Neuronal stem cell (in vitro differentiated cells): ENCODE data around the gene SYDE2.
"Not testable (repeated sequence)": the region's sequence is repeated elsewhere in the genome, so short reads cannot be mapped to it uniquely, and the experiment has no call there.

Experiments
- DNase-seq: peaks from one replicate; pipeline ENCODE4 v3.0.0-alpha.2; 2013; ENCODE audit warnings: low spot score
- H2AFZ ChIP-seq: one replicate; pipeline ENCODE4 v1.6.1; 2013; ENCODE audit warnings: mild to moderate bottlenecking, low read length, inconsistent platforms
- H2AK5ac ChIP-seq: 2 replicates; pipeline ENCODE4 v1.6.1; 2013; ENCODE audit warnings: low read depth, mild to moderate bottlenecking, inconsistent platforms, low read length, moderate library complexity, mixed read lengths
- H2BK120ac ChIP-seq: 2 replicates; pipeline ENCODE4 v1.6.1; 2013; ENCODE audit warnings: low read depth, mild to moderate bottlenecking, inconsistent platforms, low read length, moderate library complexity, mixed read lengths
- H2BK12ac ChIP-seq: one replicate; pipeline ENCODE4 v1.6.1; 2013; ENCODE audit warnings: low read length, inconsistent platforms
- H2BK15ac ChIP-seq: 2 replicates; pipeline ENCODE4 v1.6.1; 2013; ENCODE audit warnings: mild to moderate bottlenecking, low read length, inconsistent platforms, mixed read lengths
- H2BK5ac ChIP-seq: one replicate; pipeline ENCODE4 v1.6.1; 2013; ENCODE audit warnings: inconsistent platforms, mild to moderate bottlenecking, low read length, moderate library complexity
- H3K14ac ChIP-seq: one replicate; pipeline ENCODE4 v1.6.1; 2013; ENCODE audit warnings: low read length, inconsistent platforms
- H3K18ac ChIP-seq: 2 replicates; pipeline ENCODE4 v1.6.1; 2013; ENCODE audit warnings: low read length, inconsistent platforms
- H3K23ac ChIP-seq: 2 replicates; pipeline ENCODE4 v1.6.1; 2013; ENCODE audit warnings: low read depth, mild to moderate bottlenecking, mixed read lengths, low read length, inconsistent platforms; ENCODE audit not compliant: poor library complexity
- H3K27ac ChIP-seq: replicated peaks from 3 replicates; pipeline ENCODE4 v1.5.1; 2013; ENCODE audit warnings: low read length, inconsistent platforms
- H3K27me3 ChIP-seq, 3 experiments: 2 replicates each; pipeline ENCODE4 v1.6.1; 2013; ENCODE audit warnings: low read length in 3 of 3, mild to moderate bottlenecking in 2 of 3, inconsistent platforms in 1 of 3, low read depth in 1 of 3, mixed read lengths in 1 of 3, moderate library complexity in 1 of 3; ENCODE audit not compliant: control insufficient read depth in 3 of 3, insufficient read depth in 3 of 3
- H3K36me3 ChIP-seq, 2 donors: replicated peaks in 1 of 2; 2 replicates each; pipeline ENCODE4 v1.6.1; 2013; ENCODE audit warnings: low read length in 2 of 2; ENCODE audit not compliant: control insufficient read depth in 2 of 2, insufficient read depth in 2 of 2
- H3K4ac ChIP-seq: 2 replicates; pipeline ENCODE4 v1.6.1; 2013; ENCODE audit warnings: inconsistent platforms, mild to moderate bottlenecking, low read length, moderate library complexity
- H3K4me1 ChIP-seq, 2 donors: 1 replicate in 1 of 2; 2 replicates in 1 of 2; pipeline ENCODE4 v1.6.1; 2013; ENCODE audit warnings: low read length in 2 of 2, low read depth in 1 of 2; ENCODE audit not compliant: control insufficient read depth in 2 of 2, insufficient read depth in 1 of 2
- H3K4me2 ChIP-seq: one replicate; pipeline ENCODE4 v1.6.1; 2013; ENCODE audit warnings: mild to moderate bottlenecking, low read length, inconsistent platforms; ENCODE audit not compliant: insufficient read depth, poor library complexity, severe bottlenecking
- H3K4me3 ChIP-seq, 2 donors: 2 replicates each; pipeline ENCODE4 v1.5.1; 2013; ENCODE audit warnings: low read length in 2 of 2, mild to moderate bottlenecking in 2 of 2, inconsistent platforms in 1 of 2, moderate library complexity in 1 of 2
- H3K79me1 ChIP-seq: one replicate; pipeline ENCODE4 v1.6.1; 2013; ENCODE audit warnings: low read depth, mild to moderate bottlenecking, inconsistent platforms, low read length, moderate library complexity
- H3K9ac ChIP-seq: one replicate; pipeline ENCODE4 v1.6.1; 2013; ENCODE audit warnings: mild to moderate bottlenecking, low read depth, low read length, inconsistent platforms; ENCODE audit not compliant: poor library complexity
- H3K9me3 ChIP-seq, 2 donors: replicated peaks in 1 of 2; 2 replicates each; pipeline versions ENCODE3 to v1.6.1; 2013; ENCODE audit warnings: low read length in 2 of 2, mild to moderate bottlenecking in 2 of 2, inconsistent platforms in 1 of 2, low read depth in 1 of 2, mixed read lengths in 1 of 2, moderate library complexity in 1 of 2; ENCODE audit not compliant: control insufficient read depth in 2 of 2, insufficient read depth in 1 of 2
- H4K8ac ChIP-seq: one replicate; pipeline ENCODE4 v1.6.1; 2013; ENCODE audit warnings: low read depth, mild to moderate bottlenecking, inconsistent platforms, low read length, moderate library complexity
- H4K91ac ChIP-seq: one replicate; pipeline ENCODE4 v1.6.1; 2013; ENCODE audit warnings: low read length, low read depth, mild to moderate bottlenecking, inconsistent platforms; ENCODE audit not compliant: poor library complexity
- WGBS, 2 donors: extraction: QIAGEN DNeasy Blood & Tissue Kit; methylation state at CpG; one replicate each; pipeline ENCODE4 v1.1.7; 2013; ENCODE audit warnings: missing lambda C conversion rate in 2 of 2, mixed read lengths in 1 of 2; ENCODE audit not compliant: insufficient read length in 2 of 2, insufficient replicate concordance in 1 of 2; ENCODE audit errors: extremely low coverage in 2 of 2; 5-methylcytosine and 5-hydroxymethylcytosine counted together

Gene SYDE2

DNA sequence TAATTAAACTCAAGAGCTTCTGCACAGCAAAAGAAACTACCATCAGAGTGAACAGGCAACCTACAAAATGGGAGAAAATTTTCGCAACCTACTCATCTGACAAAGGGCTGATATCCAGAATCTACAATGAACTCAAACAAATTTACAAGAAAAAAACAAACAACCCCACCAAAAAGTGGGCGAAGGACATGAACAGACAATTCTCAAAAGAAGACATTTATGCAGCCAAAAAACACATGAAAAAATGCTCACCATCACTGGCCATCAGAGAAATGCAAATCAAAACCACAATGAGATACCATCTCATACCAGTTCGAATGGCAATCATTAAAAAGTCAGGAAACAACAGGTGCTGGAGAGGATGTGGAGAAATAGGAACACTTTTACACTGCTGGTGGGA, 13.8 kb downstream of the SYDE2 start:
- not testable (repeated sequence) for H2AK5ac ChIP-seq, H3K27me3 ChIP-seq, H3K14ac ChIP-seq, H3K4me2 ChIP-seq, H3K9ac ChIP-seq, H3K18ac ChIP-seq, H3K9me3 ChIP-seq, DNase-seq, H3K4me1 ChIP-seq, H2BK120ac ChIP-seq, H2BK15ac ChIP-seq, H4K8ac ChIP-seq, H3K23ac ChIP-seq, H2BK12ac ChIP-seq, H2AFZ ChIP-seq, H3K4ac ChIP-seq, H3K27ac ChIP-seq, H3K79me1 ChIP-seq, H3K4me3 ChIP-seq, H4K91ac ChIP-seq, H2BK5ac ChIP-seq
- H3K36me3 ChIP-seq: peaks cover 6 to 26% of the 10 kb centered on the region in 2 donors
- no CpG with 5 or more reads among the region's 3 CpGs for WGBS, 2 donors

DNA sequence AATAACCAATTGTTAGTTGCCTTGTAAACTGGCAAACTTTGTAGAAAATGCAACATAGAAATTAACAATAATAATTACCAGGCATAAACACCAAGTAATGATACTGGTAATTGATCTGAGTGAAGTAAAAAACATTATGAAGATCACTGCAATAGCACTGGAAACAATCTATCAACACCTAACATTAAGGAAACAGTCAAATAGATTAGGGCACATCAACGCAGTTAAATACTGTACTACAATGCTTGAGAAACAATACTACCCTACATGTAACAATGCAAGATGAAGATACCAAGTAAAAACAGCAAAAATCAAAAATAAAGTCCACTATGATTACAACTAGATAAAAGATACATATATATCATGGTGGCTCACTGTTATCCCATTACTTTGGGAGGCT, 16.6 kb downstream of the SYDE2 start:
- Histone ChIP-seq H4K91ac (no peak overlapping the region), H2BK12ac (no peak overlapping the region), H3K14ac (no peak overlapping the region), H2BK5ac (no peak overlapping the region), H3K36me3 (peaks cover 2 to 19% of the 10 kb centered on the region in 2 donors), H3K4ac (no peak overlapping the region), H4K8ac (no peak overlapping the region), H3K79me1 (no peaks in the 10 kb centered on the region), H3K4me2 (no peak overlapping the region), H3K27ac (no peak overlapping the region), H2BK120ac (no peak overlapping the region), H3K18ac (no peak overlapping the region), H3K9ac (no peak overlapping the region), H3K4me3 (no peak overlapping the region), H3K23ac (no peak overlapping the region), H3K9me3 (no peaks in the 10 kb centered on the region), H2BK15ac (no peak overlapping the region), H2AK5ac (no peak overlapping the region), H3K4me1 (no peaks in the 10 kb centered on the region), H3K27me3 (no peaks in the 10 kb centered on the region), H2AFZ (no peak overlapping the region)
- DNase-seq: no peak
- WGBS, 2 donors: no CpG with 5 or more reads among the region's 1 CpG

- Histone ChIP-seq H3K36me3 (peaks cover 2 to 13% of the 10 kb centered on the region in 2 donors), H2AK5ac (no peak overlapping the region), H2AFZ (no peak overlapping the region), H3K27ac (no peak overlapping the region), H2BK15ac (no peak overlapping the region), H4K91ac (no peak overlapping the region), H3K9ac (no peak overlapping the region), H4K8ac (no peak overlapping the region), H3K4ac (no peak overlapping the region), H3K4me1 (no peaks in the 10 kb centered on the region), H3K4me3 (no peak overlapping the region), H3K9me3 (no peaks in the 10 kb centered on the region), H2BK12ac (no peak overlapping the region), H3K14ac (no peak overlapping the region), H3K23ac (no peak overlapping the region), H2BK120ac (no peak overlapping the region), H3K27me3 (no peaks in the 10 kb centered on the region), H2BK5ac (no peak overlapping the region), H3K79me1 (no peaks in the 10 kb centered on the region), H3K4me2 (no peak overlapping the region), H3K18ac (no peak overlapping the region)
- WGBS, 2 donors: no CpG with 5 or more reads among the region's 6 CpGs
- no peak for DNase-seq
Measured at GRCh38 chr1:85182700-85183099, 18.1 kb downstream of the SYDE2 start.

- H3K4me1 ChIP-seq: no peaks in the 10 kb centered on the region
- no peak overlapping the region for H2AK5ac ChIP-seq
- no peak overlapping the region for H3K9ac ChIP-seq
- no peak overlapping the region for H3K14ac ChIP-seq
- H3K9me3 ChIP-seq: no peaks in the 10 kb centered on the region
- no CpG with 5 or more reads among the region's 2 CpGs for WGBS, 2 donors
- no peak overlapping the region for H3K4ac ChIP-seq
- H4K8ac ChIP-seq: no peak overlapping the region
- no peak overlapping the region for H2BK5ac ChIP-seq
- H3K23ac ChIP-seq: no peak overlapping the region
- no peak overlapping the region for H3K27ac ChIP-seq
- H2BK12ac ChIP-seq: no peak overlapping the region
- no peak overlapping the region for H3K4me3 ChIP-seq
- no peak overlapping the region for H3K4me2 ChIP-seq
- no peaks in the 10 kb centered on the region for H3K79me1 ChIP-seq
- no peak overlapping the region for H3K18ac ChIP-seq
- H3K36me3 ChIP-seq: peaks cover 2 to 13% of the 10 kb centered on the region in 2 donors
- H3K27me3 ChIP-seq: no peaks in the 10 kb centered on the region
- no peak overlapping the region for H2BK15ac ChIP-seq
- H2BK120ac ChIP-seq: no peak overlapping the region
- DNase-seq: no peak
- H4K91ac ChIP-seq: no peak overlapping the region
- H2AFZ ChIP-seq: no peak overlapping the region
Measured at GRCh38 chr1:85180869-85181268, 19.9 kb downstream of the SYDE2 start.
